Neutrophil (primary cell): Measurements from ENCODE around the gene MYBPC2.

ENCODE experiments used
- H3K27ac ChIP-seq: fragments of 200-600 bp; sonication (generic); 2 replicates; pipeline ENCODE4 v1.5.1; 2016; ENCODE audit warnings: mild to moderate bottlenecking, moderate library complexity
- H3K27me3 ChIP-seq: fragments of 200-600 bp; sonication (generic); 2 replicates; pipeline ENCODE4 v1.6.0; 2016; ENCODE audit warnings: mild to moderate bottlenecking
- H3K36me3 ChIP-seq: fragments of 200-600 bp; sonication (generic); 2 replicates; pipeline ENCODE4 v1.5.1; 2017
- H3K4me1 ChIP-seq, 2 experiments: fragments of 200-600 bp in 1 of 2; sonication (generic) in 1 of 2; 1 replicate in 1 of 2; 2 replicates in 1 of 2; pipeline versions ENCODE4 v1.5.1 to v1.6.1; 2013 to 2016; ENCODE audit warnings: low read depth in 1 of 2, low read length in 1 of 2, mild to moderate bottlenecking in 1 of 2, moderate library complexity in 1 of 2; ENCODE audit not compliant: control insufficient read depth in 1 of 2, insufficient read depth in 1 of 2
- H3K4me3 ChIP-seq, 2 experiments: fragments of 200-600 bp in 1 of 2; sonication (generic) in 1 of 2; 1 replicate in 1 of 2; 2 replicates in 1 of 2; pipeline ENCODE4 v1.5.1; 2013 to 2016; ENCODE audit warnings: low read depth in 1 of 2, low read length in 1 of 2, mild to moderate bottlenecking in 1 of 2, moderate library complexity in 1 of 2
- H3K9me3 ChIP-seq: fragments of 200-600 bp; sonication (generic); 2 replicates; pipeline ENCODE4 v1.5.1; 2016
- CTCF ChIP-seq: fragments of 200-600 bp; sonication (generic); IDR thresholded peaks from 2 replicates; pipeline ENCODE4 v1.5.1; 2016; ENCODE audit warnings: antibody characterized with exemption

MYBPC2 gene

GRCh38 chr19:50417111-50418081 lies 15.3 kb upstream of the MYBPC2 start:
- Histone ChIP-seq H3K36me3 (no peaks in the 10 kb centered on the region), H3K4me1 (peaks cover 10 to 19% of the 10 kb centered on the region in 2 experiments), H3K27ac (no peak overlapping the region), H3K9me3 (no peaks in the 10 kb centered on the region), H3K4me3 (no peak overlapping the region), H3K27me3 (peaks cover 39% of the 10 kb centered on the region)
- no peak for TF ChIP-seq CTCF

- Histone ChIP-seq H3K4me3 (no peak within 1 kb of the TSS), H3K27me3 (peaks cover 39% of the 10 kb centered on the region), H3K9me3 (no peaks in the 10 kb centered on the region), H3K4me1 (peaks cover 10 to 19% of the 10 kb centered on the region in 2 experiments), H3K36me3 (no peaks in the 10 kb centered on the region), H3K27ac (no peak within 1 kb of the TSS)
- TF ChIP-seq CTCF, result no peak
These were observed 14.3 kb upstream of the MYBPC2 start, which contains the start of gene SPIB for GRCh38 chr19:50418176-50419021. Gene SPIB, plus strand, starts transcription at chr19:50418938. Its CDS starts 25 bp downstream, at chr19:50418963.

- no peaks in the 10 kb centered on the region for H3K9me3 ChIP-seq
- no peak overlapping the region for H3K4me3 ChIP-seq
- no peaks in the 10 kb centered on the region for H3K36me3 ChIP-seq
- H3K27ac ChIP-seq, result no peak overlapping the region
- TF ChIP-seq CTCF, result no peak
- H3K27me3 ChIP-seq, result peaks cover 39% of the 10 kb centered on the region
- H3K4me1 ChIP-seq, result peaks cover 10 to 19% of the 10 kb centered on the region in 2 experiments
These were observed 13.6 kb upstream of the MYBPC2 start for GRCh38 chr19:50419022-50419579.

DNA sequence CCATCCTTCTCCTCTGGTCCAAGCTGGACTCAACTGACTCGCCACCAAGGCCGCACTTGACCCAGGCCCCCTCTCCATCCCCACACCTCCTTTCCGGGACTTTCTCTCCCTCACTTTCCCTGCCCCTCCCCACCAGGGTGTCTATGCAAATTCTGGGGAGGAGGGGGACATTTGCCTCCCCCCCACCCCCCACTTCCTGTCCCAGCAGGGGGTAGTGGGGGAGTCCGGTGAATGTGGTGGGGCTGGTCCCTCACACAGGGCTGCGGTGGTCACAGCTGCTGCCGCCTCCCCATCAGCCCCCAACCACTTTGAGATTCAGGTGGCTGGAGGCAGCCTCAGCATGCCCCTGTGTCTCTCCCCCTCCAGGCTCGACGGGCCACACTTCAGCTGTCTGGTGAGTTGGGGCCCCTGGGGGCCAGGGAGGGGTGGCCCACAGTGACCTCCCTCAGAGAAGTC lies 13.1 kb upstream of the MYBPC2 start:
- TF ChIP-seq CTCF, result no peak
- peaks cover 39% of the 10 kb centered on the region for H3K27me3 ChIP-seq
- no peak overlapping the region for H3K27ac ChIP-seq
- H3K4me1 ChIP-seq, result peaks cover 10 to 18% of the 10 kb centered on the region in 2 experiments
- H3K36me3 ChIP-seq, result no peaks in the 10 kb centered on the region
- no peak overlapping the region for H3K4me3 ChIP-seq
- no peaks in the 10 kb centered on the region for H3K9me3 ChIP-seq

- H3K4me3 ChIP-seq, result no peak overlapping the region
- no peak for TF ChIP-seq CTCF
- H3K27me3 ChIP-seq, result peaks cover 39% of the 10 kb centered on the region
These were observed 12.6 kb upstream of the MYBPC2 start for GRCh38 chr19:50420127-50420526.

More at GRCh38 chr19:50420127-50420526, 12.6 kb upstream of the MYBPC2 start:
- H3K4me1 ChIP-seq, result peaks cover 9 to 13% of the 10 kb centered on the region in 2 experiments
- H3K9me3 ChIP-seq, result no peaks in the 10 kb centered on the region
- H3K27ac ChIP-seq, result no peak overlapping the region
- no peaks in the 10 kb centered on the region for H3K36me3 ChIP-seq
